HepG2 (cell line): ENCODE measurements around the gene LIPT1. TPM values are rescaled to one million over a fixed set of nuclear protein-coding genes. Genes with fewer than 3 reads are reported as not detected.

Experiments used
- ARNT2 ChIP-seq: sonication (generic); formaldehyde crosslinking; IDR thresholded peaks from 2 replicates; pipeline ENCODE4 v1.8.0; 2022; ENCODE audit warnings: mild to moderate bottlenecking, low read depth, missing genetic modification reagents, moderate library complexity
- CEBPG ChIP-seq: IDR thresholded peaks from 2 replicates; pipeline ENCODE4 v1.6.1; 2016
- ELF3 ChIP-seq: IDR thresholded peaks from 2 replicates; pipeline ENCODE4 v1.6.1; 2016; ENCODE audit warnings: missing genetic modification reagents, missing compliant biosample characterization
- ELF4 ChIP-seq: sonication (generic); formaldehyde crosslinking; IDR thresholded peaks from 2 replicates; pipeline ENCODE4 v1.5.0; 2020; ENCODE audit warnings: missing genetic modification reagents, mild to moderate bottlenecking, moderate library complexity, borderline replicate concordance
- GABPA ChIP-seq, 2 experiments: IDR thresholded peaks; 2 replicates each; pipeline ENCODE4 v1.6.1; 2011 to 2016; ENCODE audit warnings: low read depth in 2 of 2, low read length in 1 of 2, missing biosample characterization in 1 of 2, missing genetic modification characterization in 1 of 2
- MAFK ChIP-seq, 2 experiments: IDR thresholded peaks in 1 of 2; conservative IDR thresholded peaks in 1 of 2; 2 replicates each; pipeline ENCODE4 v1.6.1; 2011; ENCODE audit warnings: improper control_type of control experiment in 2 of 2, low read length in 2 of 2
- MED1 ChIP-seq: sonication (generic); formaldehyde crosslinking; IDR thresholded peaks from 2 replicates; pipeline ENCODE4 v1.4.0; 2020; ENCODE audit warnings: missing genetic modification reagents
- MIXL1 ChIP-seq: IDR thresholded peaks from 2 replicates; pipeline ENCODE4 v1.6.1; 2016
- SCMH1 ChIP-seq: sonication (generic); formaldehyde crosslinking; IDR thresholded peaks from 2 replicates; pipeline ENCODE4 v1.9.0; 2021; ENCODE audit warnings: missing genetic modification reagents, mild to moderate bottlenecking, borderline replicate concordance
- ZNF230 ChIP-seq: sonication (generic); formaldehyde crosslinking; IDR thresholded peaks from 2 replicates; pipeline ENCODE4 v1.4.0; 2020; ENCODE audit warnings: mild to moderate bottlenecking, missing genetic modification reagents
- ZNF512B ChIP-seq: sonication (generic); formaldehyde crosslinking; IDR thresholded peaks from 2 replicates; pipeline ENCODE4 v1.5.1; 2020; ENCODE audit warnings: missing genetic modification reagents, mild to moderate bottlenecking, borderline replicate concordance
- ZNF709 ChIP-seq: sonication (generic); formaldehyde crosslinking; IDR thresholded peaks from 2 replicates; pipeline ENCODE4 v1.5.0; 2020; ENCODE audit warnings: mild to moderate bottlenecking, missing genetic modification reagents
- ZNF720 ChIP-seq: sonication (generic); formaldehyde crosslinking; IDR thresholded peaks from 2 replicates; pipeline ENCODE4 v1.4.0; 2020; ENCODE audit warnings: missing genetic modification reagents
- polyA plus RNA-seq, 8 experiments: library from polyadenylated mRNA; depleted of rRNA in 3 of 8; stranded (reverse) in 7 of 8; unstranded in 1 of 8; fragments of >200 nt; fragmentation: Illumina TruSeq in 4 of 8; extraction: Trizol in 4 of 8; gene quantifications; 2 replicates each; pipeline versions ENCODE4 v1.2.1 to v1.2.3, GENCODE V29; 2011 to 2016; ENCODE audit warnings: low read depth in 4 of 8, missing spikeins in 1 of 8, mixed read lengths in 1 of 8; ENCODE audit not compliant: insufficient read depth in 1 of 8
- total RNA-seq, 5 experiments: library from RNA; depleted of rRNA; stranded (reverse); fragments of >200 nt; fragmentation: Illumina TruSeq; extraction: Trizol; gene quantifications; 2 replicates each; pipeline ENCODE4 v1.2.3, GENCODE V29; 2016; ENCODE audit warnings: low read depth in 1 of 5

The LIPT1 gene
- total and polyA plus RNA-seq, 2 of the 13 experiments (the other 11 are each of a cell fraction or from before 2014, with no cell fraction given) = 8.0 to 9.6 TPM

- TF ChIP-seq ZNF512B (CRISPR knock-in tag) = no peak
- TF ChIP-seq SCMH1 (CRISPR knock-in tag) = no peak
- TF ChIP-seq ELF4 (CRISPR knock-in tag) = 0 out of 2 replicates have a peak, but pooled peaks have one; percentile 29
- TF ChIP-seq ELF3 (CRISPR knock-in tag) = 0 out of 2 replicates have a peak, but pooled peaks have one; percentile 4
- TF ChIP-seq GABPA (IDR thresholded peaks at IDR 0.05; ENCODE audit: low read depth, low read length) = no peak
- peak; percentile 16; the same call in 1 of the 2 replicates for TF ChIP-seq GABPA (CRISPR knock-in tag; IDR thresholded peaks at IDR 0.05; ENCODE audit: low read depth)
- 0 out of 2 replicates have a peak, but pooled peaks have one; percentile 55 for TF ChIP-seq ZNF709 (CRISPR knock-in tag)
- TF ChIP-seq ARNT2 (CRISPR knock-in tag) = 0 out of 2 replicates have a peak, but pooled peaks have one; percentile 40
- peak; percentile 84; the same call in 1 of the 2 replicates for TF ChIP-seq MIXL1 (CRISPR knock-in tag)
- TF ChIP-seq ZNF720 (CRISPR knock-in tag) = no peak
- peak; percentile 63 for TF ChIP-seq MED1 (CRISPR knock-in tag)
- no peak for TF ChIP-seq MAFK (conservative IDR thresholded peaks at IDR 0.05 in 1 of 2, IDR thresholded peaks at IDR 0.05 in 1 of 2; ENCODE audit: low read length in 2 of 2)
- TF ChIP-seq CEBPG (CRISPR knock-in tag) = peak; percentile 96
- 0 out of 2 replicates have a peak, but pooled peaks have one; percentile 43 for TF ChIP-seq ZNF230
Measured at GRCh38 chr2:99183025-99183424, 28.3 kb downstream of the LIPT1 start (continued).
